ENCODE results near the gene TESK1. TPM values are rescaled to one million over a fixed set of nuclear protein-coding genes. Genes with fewer than 3 reads are reported as not detected.

The TESK1 gene
- total and polyA plus RNA-seq, 2 of the 4 experiments (the other 2 are of a cell fraction), result 3.4 to 21.0 TPM

DNA sequence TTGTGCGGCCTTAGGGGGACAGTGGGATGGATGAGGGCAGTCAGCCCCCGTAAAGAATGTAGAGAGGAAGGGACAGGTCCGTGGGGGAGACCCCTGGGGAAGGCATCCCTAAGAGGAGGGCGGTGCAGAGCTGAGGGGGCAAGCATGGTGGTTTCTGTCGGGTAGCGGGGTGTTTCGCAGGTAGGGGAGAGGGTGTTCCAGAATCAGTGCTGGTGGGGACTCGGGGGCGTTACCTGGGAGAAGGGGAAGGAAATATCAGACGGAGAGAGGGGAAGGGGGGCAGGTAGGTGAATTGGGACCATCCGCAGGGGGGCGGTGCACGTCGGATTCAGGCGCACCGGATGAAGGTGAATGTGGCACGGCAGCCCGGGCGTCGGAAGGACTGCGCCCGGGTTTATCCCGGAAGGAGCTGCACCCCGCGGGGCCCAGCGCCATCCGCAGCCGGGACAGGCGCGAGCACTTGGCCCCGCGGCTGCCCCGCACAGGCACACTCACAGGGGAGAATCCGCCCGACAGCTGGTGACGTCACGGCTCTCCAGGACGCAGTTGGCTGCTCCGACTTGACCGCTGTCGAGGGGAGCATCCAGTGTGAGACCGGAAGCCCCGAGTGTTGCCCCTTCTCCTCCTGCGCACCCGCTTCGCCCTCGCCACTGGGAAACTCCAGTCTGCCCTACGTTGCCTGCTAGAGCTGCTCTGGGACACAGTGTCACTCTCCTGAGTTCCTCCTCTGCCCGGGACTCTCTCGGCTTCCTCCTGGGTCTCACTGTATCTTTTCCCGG, 11.8 kb downstream of the TESK1 start:
- H3K27me3 ChIP-seq (ENCODE audit: control insufficient read depth, insufficient read depth, low read length), result peaks cover 64% of the 10 kb centered on the region
- ATAC-seq (ENCODE audit: low read depth) (peak; percentile 93), DNase-seq (peak; percentile 69)
- CTCF ChIA-PET, result interaction anchor here (1.7 kb wide), 1 partner anchor 13 kb away, joined by 4 read pairs; no protein-coding TSS in a partner anchor
- BruUV-seq (replicated peaks), result no TSS peak
- POLR2A ChIA-PET (ENCODE audit: unreplicated experiment), result no interaction called here
- no peak overlapping the region for H2BK15ac ChIP-seq (ENCODE audit: low read depth, low read length)
- H3K27ac ChIP-seq (ENCODE audit: insufficient read depth, low read length), result no peak overlapping the region
- in situ Hi-C loops (cut with MboI; ENCODE audit: low sequenced_read_pairs), result no loop called here
- peak overlapping the region; percentile 42 for H3K9ac ChIP-seq (ENCODE audit: low read depth, low read length)
- H3K56ac ChIP-seq (ENCODE audit: extremely low read depth, insufficient read depth, low read length), result no peak overlapping the region
- WGBS, 2 experiments (ENCODE audit: extremely low coverage in 2 of 2, insufficient read length in 1 of 2), result 5% methylated on average over 34 of the region's 51 CpGs; no CpG with 5 or more reads in 1 of the 2 experiments
- H2AK5ac ChIP-seq (ENCODE audit: low read depth, low read length), result no peak overlapping the region; the same call in 1 of the 2 replicates
- no peak overlapping the region for H3K18ac ChIP-seq (ENCODE audit: low read depth, low read length)
- H3K23ac ChIP-seq (ENCODE audit: low read depth, low read length), result peak overlapping the region; percentile 75
- H2BK20ac ChIP-seq (ENCODE audit: low read depth, low read length), result no peak overlapping the region
- H2AFZ ChIP-seq (replicated peaks; ENCODE audit: low read length, poor library complexity), result peak overlapping the region; percentile 94
- H3K4me1 ChIP-seq (ENCODE audit: control insufficient read depth, insufficient read depth, low read length), result no peaks in the 10 kb centered on the region
- H3K36me3 ChIP-seq (ENCODE audit: control insufficient read depth, insufficient read depth, low read length), result no peaks in the 10 kb centered on the region
- 0 out of 2 replicates have a peak overlapping the region, but pooled peaks have one; percentile 29 for H3K14ac ChIP-seq (replicated peaks; ENCODE audit: low read depth, low read length)
- intact Hi-C loops (cut with micrococcal nuclease), result no loop called here
- no peak overlapping the region for H2BK5ac ChIP-seq (ENCODE audit: low read depth, low read length, poor library complexity, severe bottlenecking)
- peak overlapping the region; percentile 87 to 90; a peak in 3 of 4 replicates for H4K8ac ChIP-seq (ENCODE audit: low read depth in 2 of 2, low read length in 2 of 2)
- TF ChIP-seq USF2 (IDR thresholded peaks at IDR 0.05; ENCODE audit: low read depth, low read length), result no peak
- TF ChIP-seq POLR2A (IDR thresholded peaks at IDR 0.05; ENCODE audit: low read depth, low read length), result no peak
- TF ChIP-seq MAFK (IDR thresholded peaks at IDR 0.05; ENCODE audit: low read depth, low read length), result no peak
- TF ChIP-seq RFX5 (IDR thresholded peaks at IDR 0.05; ENCODE audit: low read depth, low read length), result peak; percentile 90
- no peak for TF ChIP-seq MXI1 (IDR thresholded peaks at IDR 0.05; ENCODE audit: borderline replicate concordance, low read depth, low read length)
- TF ChIP-seq FOS (IDR thresholded peaks at IDR 0.05; ENCODE audit: low read depth, low read length), result no peak
- no peak for TF ChIP-seq RAD21 (IDR thresholded peaks at IDR 0.05; ENCODE audit: low read length)
- H3K9me1 ChIP-seq (ENCODE audit: insufficient read depth, low read length), result no peaks in the 10 kb centered on the region
- H3K4me2 ChIP-seq (ENCODE audit: low read depth, low read length), result peak overlapping the region; percentile 84
- H3K4me3 ChIP-seq (ENCODE audit: insufficient read depth, low read depth, low read length), result peak overlapping the region; percentile 43
- dilution Hi-C loops (cut with HindIII; ENCODE audit: low sequenced_read_pairs, unreplicated experiment), result no loop called here
- H4K91ac ChIP-seq (ENCODE audit: insufficient read depth, low read depth, low read length), result no peak overlapping the region
- no peaks in the 10 kb centered on the region; the same call in 1 of the 2 replicates for H3K9me3 ChIP-seq (ENCODE audit: control insufficient read depth, insufficient read depth, low read length)
- H2AK9ac ChIP-seq (replicated peaks; ENCODE audit: low read depth, low read length, poor library complexity), result peak overlapping the region; percentile 9
- peak overlapping the region; percentile 49 for H4K5ac ChIP-seq (ENCODE audit: low read depth, low read length)
- H3K4ac ChIP-seq (ENCODE audit: low read depth, low read length), result peak overlapping the region; percentile 56; the same call in 1 of the 2 replicates
- H4K20me1 ChIP-seq (ENCODE audit: insufficient read depth, low read length), result no peaks in the 10 kb centered on the region
- no peaks in the 10 kb centered on the region for H3K79me1 ChIP-seq (ENCODE audit: low read depth in 1 of 2, low read length in 2 of 2)
- no peak overlapping the region for H2BK120ac ChIP-seq (ENCODE audit: low read depth, low read length)

Measured in IMR-90 (cell line).